A549 treated with ZK216348 at 1 μM for 4 hours (cell line): Measurements from ENCODE around the gene NXF3. TPM values are rescaled to one million over a fixed set of nuclear protein-coding genes. Genes with fewer than 3 reads are reported as not detected.

Experiments used
- total RNA-seq: library from RNA; stranded (reverse); fragments of 200-300 nt; extraction: Qiagen RNA extraction; gene quantifications from 5 replicates; pipeline ENCODE4 v1.2.3, GENCODE V29; 2022; ENCODE audit warnings: low read depth

Gene NXF3, protein sequence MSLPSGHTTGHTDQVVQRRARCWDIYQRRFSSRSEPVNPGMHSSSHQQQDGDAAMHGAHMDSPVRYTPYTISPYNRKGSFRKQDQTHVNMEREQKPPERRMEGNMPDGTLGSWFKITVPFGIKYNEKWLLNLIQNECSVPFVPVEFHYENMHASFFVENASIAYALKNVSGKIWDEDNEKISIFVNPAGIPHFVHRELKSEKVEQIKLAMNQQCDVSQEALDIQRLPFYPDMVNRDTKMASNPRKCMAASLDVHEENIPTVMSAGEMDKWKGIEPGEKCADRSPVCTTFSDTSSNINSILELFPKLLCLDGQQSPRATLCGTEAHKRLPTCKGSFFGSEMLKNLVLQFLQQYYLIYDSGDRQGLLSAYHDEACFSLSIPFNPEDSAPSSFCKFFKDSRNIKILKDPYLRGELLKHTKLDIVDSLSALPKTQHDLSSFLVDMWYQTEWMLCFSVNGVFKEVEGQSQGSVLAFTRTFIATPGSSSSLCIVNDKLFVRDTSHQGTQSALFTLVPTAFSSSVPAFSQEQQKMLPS
- not detected in 5 replicates for total RNA-seq

DNA sequence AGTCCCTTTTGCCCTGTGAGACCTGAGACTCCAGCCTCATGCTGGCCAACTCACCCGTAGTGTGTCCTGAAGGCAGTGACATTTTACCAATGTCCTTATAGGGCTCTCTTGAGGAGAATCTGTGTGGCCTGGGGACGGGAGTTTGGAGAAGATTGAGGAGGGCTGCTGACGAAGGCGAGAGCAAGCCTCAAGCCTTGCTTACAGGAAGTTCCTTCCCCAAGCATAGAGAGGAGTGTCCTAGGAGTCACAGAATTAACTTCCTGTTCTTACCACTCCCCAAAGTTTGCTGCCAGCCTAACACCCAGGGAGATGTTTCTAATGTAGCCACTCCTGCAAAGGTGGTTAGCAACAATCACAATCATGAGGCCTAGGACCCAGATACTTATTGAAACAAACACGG is at the start of gene NXF3:
NXF3 (minus strand) TSS at position 202 of the 400 bp plus-strand sequence; CDS start at position 82, 120 bp downstream.

DNA sequence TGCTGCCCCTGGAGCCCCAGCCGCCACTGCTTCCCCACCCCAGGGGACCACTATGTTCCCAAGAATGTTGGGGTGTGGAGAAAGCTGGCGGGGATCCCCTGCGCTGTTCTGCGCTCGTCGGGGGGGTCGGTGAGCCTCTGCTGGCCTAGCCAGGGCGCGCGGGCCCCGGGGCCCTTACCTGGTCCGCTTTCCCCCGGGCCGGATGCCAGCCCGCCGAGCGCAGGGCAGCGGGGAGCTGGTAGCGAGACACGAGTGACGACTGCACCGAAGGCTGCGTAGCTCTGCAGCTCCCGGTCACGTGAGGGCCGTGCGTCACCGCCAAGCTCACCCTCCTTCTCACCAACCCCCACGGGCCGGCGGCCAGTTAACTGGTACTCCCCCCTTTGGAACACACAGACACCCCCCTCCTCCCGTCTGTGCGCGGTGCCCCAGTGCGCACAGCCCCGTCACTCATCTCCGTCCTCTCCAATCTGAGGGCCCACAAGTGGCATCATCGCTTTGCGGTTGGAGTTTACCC is 29.0 kb downstream of the NXF3 start, which contains the start of gene BEX1:
BEX1 (minus strand) TSS at position 254 of the 517 bp plus-strand sequence. CDS start 897 bp downstream, outside the sequence.

Other genes with a start within 250 kb of the NXF3 start
- gene RAB40AL, start 155.9 kb downstream of the NXF3 start, total RNA-seq = 0.21 to 0.27 TPM in 2 of 5 replicates, not detected in the others
- not detected in 5 replicates for gene BEX1, start 29.0 kb downstream of the NXF3 start, total RNA-seq
- 1.4 to 2.7 TPM (median 2.0 TPM) in 5 replicates for gene BEX4, start 122.0 kb upstream of the NXF3 start, total RNA-seq
- gene TCEAL8, start 162.0 kb upstream of the NXF3 start, total RNA-seq = 19.7 to 66.3 TPM (median 29.4 TPM) in 5 replicates
- not detected in 5 replicates for gene TCEAL5, start 183.6 kb upstream of the NXF3 start, total RNA-seq
- gene BEX2, start 217.8 kb upstream of the NXF3 start, total RNA-seq = 6.3 to 14.1 TPM (median 8.3 TPM) in 5 replicates
- gene TCEAL7, start 237.1 kb upstream of the NXF3 start, total RNA-seq = not detected in 5 replicates